Measurements from ENCODE around the gene PKD1. TPM values are rescaled to one million over a fixed set of nuclear protein-coding genes. Genes with fewer than 3 reads are reported as not detected.

Gene PKD1
- total RNA-seq, 4 donors from 2014 or later, result 168 to 376 (median 339) TPM

GRCh38 chr16:2154533-2155090, 18.9 kb upstream of the PKD1 start:
- TF ChIP-seq POLR2A (IDR thresholded peaks at IDR 0.05), result no peak
- TF ChIP-seq CTCF (IDR thresholded peaks at IDR 0.05 in 4 of 5, conservative IDR thresholded peaks at IDR 0.05 in 1 of 5), result peak in 1 of 5 experiments; percentile 18
- ATAC-seq, result peak in 1 of 2 donors; percentile 3
- Histone ChIP-seq H3K27ac (peak overlapping the region; percentile 84 to 90 (median 86)), H3K4me3 (peak overlapping the region; percentile 60 to 89 (median 82)), H3K9me3 (no peaks in the 10 kb centered on the region), H3K4me1 (peaks cover 53 to 62% of the 10 kb centered on the region in 2 donors), H3K27me3 (no peaks in the 10 kb centered on the region), H3K36me3 (no peaks in the 10 kb centered on the region)
- no peak for DNase-seq
- intact Hi-C loops (cut with DNase I; ENCODE audit: low total_unique reads), result loop anchor here (1.0 to 5.0 kb wide), 4 partner anchors 57 to 518 kb away; partner anchors contain the start of genes ECI1 and RNPS1
- in situ Hi-C loops (cut with MboI; ENCODE audit: low sequenced_read_pairs in 4 of 4), result no loop called here

DNA sequence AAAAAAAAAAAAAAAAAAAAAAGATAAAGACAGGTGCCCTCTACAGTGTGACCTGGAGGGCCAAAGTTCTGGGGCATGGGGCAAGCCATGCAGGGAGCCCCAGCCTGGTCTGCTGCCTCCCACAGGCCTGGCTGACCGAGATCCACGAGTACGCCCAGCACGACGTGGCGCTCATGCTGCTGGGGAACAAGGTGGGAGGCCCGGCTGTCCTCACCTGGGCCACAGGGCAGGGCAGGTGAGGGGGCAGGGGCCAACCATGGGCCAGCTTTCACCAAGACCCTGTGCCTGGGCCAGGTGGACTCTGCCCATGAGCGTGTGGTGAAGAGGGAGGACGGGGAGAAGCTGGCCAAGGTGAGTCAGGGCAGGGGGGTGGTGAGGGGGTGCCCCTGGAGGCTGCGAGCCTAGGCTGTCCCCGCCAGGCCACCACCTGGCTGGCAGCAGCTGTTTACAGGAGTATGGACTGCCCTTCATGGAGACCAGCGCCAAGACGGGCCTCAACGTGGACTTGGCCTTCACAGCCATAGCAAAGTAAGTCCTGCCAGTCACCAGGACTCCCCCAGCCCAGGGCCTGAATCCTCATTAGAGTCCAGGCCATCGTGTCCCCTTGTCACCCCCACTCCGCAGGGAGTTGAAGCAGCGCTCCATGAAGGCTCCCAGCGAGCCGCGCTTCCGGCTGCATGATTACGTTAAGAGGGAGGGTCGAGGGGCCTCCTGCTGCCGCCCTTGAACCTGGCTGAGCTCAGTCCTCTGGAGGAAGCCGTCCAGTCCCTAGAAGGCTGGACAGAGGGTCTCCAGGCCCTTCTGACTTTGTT, 17.2 kb upstream of the PKD1 start:
- H3K36me3 ChIP-seq, result no peaks in the 10 kb centered on the region
- no peaks in the 10 kb centered on the region for H3K27me3 ChIP-seq
- no peak for ATAC-seq
- H3K9me3 ChIP-seq, result no peaks in the 10 kb centered on the region
- peaks cover 57 to 66% of the 10 kb centered on the region in 2 donors for H3K4me1 ChIP-seq
- H3K27ac ChIP-seq, result peak overlapping the region; percentile 84 to 90 (median 86)
- TF ChIP-seq POLR2A (IDR thresholded peaks at IDR 0.05), result peak in 1 of 2 donors; percentile 2
- TF ChIP-seq CTCF (IDR thresholded peaks at IDR 0.05 in 4 of 5, conservative IDR thresholded peaks at IDR 0.05 in 1 of 5), result no peak
- in situ Hi-C loops (cut with MboI; ENCODE audit: low sequenced_read_pairs in 4 of 4) (no loop called here), intact Hi-C loops (cut with DNase I; ENCODE audit: low total_unique reads) (loop anchor here (1.0 kb wide), 1 partner anchor 130 kb away; no protein-coding TSS in a partner anchor)
- H3K4me3 ChIP-seq, result peak overlapping the region; percentile 60 to 89 (median 82)
- DNase-seq, result no peak

- no peaks in the 10 kb centered on the region for H3K27me3 ChIP-seq
- H3K4me1 ChIP-seq, result peaks cover 50 to 59% of the 10 kb centered on the region in 2 donors
- intact Hi-C loops (cut with DNase I; ENCODE audit: low total_unique reads), result no loop called here
- ATAC-seq (no peak), DNase-seq (no peak)
- in situ Hi-C loops (cut with MboI; ENCODE audit: low sequenced_read_pairs in 4 of 4), result no loop called here
- no peak for TF ChIP-seq CTCF (IDR thresholded peaks at IDR 0.05 in 4 of 5, conservative IDR thresholded peaks at IDR 0.05 in 1 of 5)
- TF ChIP-seq POLR2A (IDR thresholded peaks at IDR 0.05), result no peak
- no peaks in the 10 kb centered on the region for H3K9me3 ChIP-seq
- H3K36me3 ChIP-seq, result no peaks in the 10 kb centered on the region
- H3K27ac ChIP-seq, result peak overlapping the region; percentile 84 to 90 (median 86)
- no peak overlapping the region for H3K4me3 ChIP-seq
These were observed 15.7 kb upstream of the PKD1 start for GRCh38 chr16:2151188-2152091.

DNA sequence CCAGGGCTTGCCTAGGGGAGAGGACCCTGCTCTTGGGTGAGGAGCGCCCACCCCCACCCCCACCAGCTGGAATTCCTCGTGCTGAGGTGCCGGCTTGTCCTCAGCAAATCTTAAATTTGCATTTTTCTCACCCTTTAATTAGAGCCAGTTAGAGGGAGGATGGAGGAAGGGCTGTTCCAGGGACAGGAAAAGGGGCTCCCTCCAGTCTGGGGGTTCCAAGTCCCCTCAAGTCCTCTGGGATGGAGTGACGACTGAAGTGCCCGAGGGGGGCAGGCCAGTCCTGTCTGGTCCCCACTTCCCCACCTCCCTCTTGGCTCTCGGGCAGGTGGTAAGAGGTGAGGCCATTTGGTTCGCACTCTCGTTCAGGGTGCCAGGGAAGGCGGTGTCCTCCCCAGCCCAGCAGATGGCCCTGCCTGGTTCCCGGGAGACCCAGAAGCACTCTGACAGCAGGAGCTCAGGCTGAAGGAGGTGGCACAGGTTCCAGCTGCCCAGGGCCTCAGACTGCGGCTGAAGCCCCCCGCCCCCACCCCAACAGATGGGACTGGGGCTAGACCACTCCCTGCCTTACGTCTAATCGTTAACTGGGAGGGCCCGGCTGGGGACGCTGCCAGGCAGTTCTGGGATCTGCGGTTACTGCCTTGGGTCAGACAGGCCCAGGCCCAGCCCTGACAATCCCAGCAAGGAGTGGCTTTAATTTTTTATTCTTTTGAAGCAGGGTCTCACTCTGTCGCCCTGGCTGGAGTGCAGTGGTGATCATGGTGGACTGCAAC, 14.9 kb upstream of the PKD1 start:
- Histone ChIP-seq H3K27ac (peak overlapping the region in 3 of 4 donors; percentile 16 to 84 (median 50)), H3K27me3 (no peaks in the 10 kb centered on the region), H3K9me3 (no peaks in the 10 kb centered on the region), H3K36me3 (no peaks in the 10 kb centered on the region), H3K4me3 (no peak overlapping the region), H3K4me1 (peaks cover 47 to 55% of the 10 kb centered on the region in 2 donors)
- intact Hi-C loops (cut with DNase I; ENCODE audit: low total_unique reads) (no loop called here), in situ Hi-C loops (cut with MboI; ENCODE audit: low sequenced_read_pairs in 4 of 4) (no loop called here)
- no peak for ATAC-seq
- DNase-seq, result no peak
- TF ChIP-seq POLR2A (IDR thresholded peaks at IDR 0.05) (no peak), CTCF (IDR thresholded peaks at IDR 0.05 in 4 of 5, conservative IDR thresholded peaks at IDR 0.05 in 1 of 5) (no peak)
